HG03469 (cell line): ENCODE data around the gene NUB1.

Experiments used
- ATAC-seq: cut with Tn5 transposase; IDR thresholded peaks from one replicate; pipeline ENCODE4 v1.9.1; 2021; ENCODE audit warnings: mild to moderate bottlenecking, moderate library complexity, moderate number of reproducible peaks; ENCODE audit not compliant: unreplicated experiment

The NUB1 gene

GRCh38 chr7:151416112-151416940, 74.7 kb downstream of the NUB1 start:
- no peak for ATAC-seq

- no peak for ATAC-seq
These were observed 75.3 kb downstream of the NUB1 start for GRCh38 chr7:151416941-151417315.

- no peak for ATAC-seq
These were observed 78.5 kb downstream of the NUB1 start for GRCh38 chr7:151420144-151420543.

GRCh38 chr7:151422212-151422611, 80.6 kb downstream of the NUB1 start:
- ATAC-seq, result no peak

GRCh38 chr7:151423226-151423625, 81.6 kb downstream of the NUB1 start:
- ATAC-seq, result no peak

GRCh38 chr7:151423936-151424335, 82.3 kb downstream of the NUB1 start:
- no peak for ATAC-seq

- ATAC-seq, result no peak
These were observed 83.2 kb downstream of the NUB1 start for GRCh38 chr7:151424799-151425198.

GRCh38 chr7:151425670-151426440, 84.2 kb downstream of the NUB1 start:
- no peak for ATAC-seq

- no peak for ATAC-seq
These were observed 84.9 kb downstream of the NUB1 start for GRCh38 chr7:151426441-151426903.

GRCh38 chr7:151426904-151427704, 85.5 kb downstream of the NUB1 start:
- no peak for ATAC-seq

GRCh38 chr7:151427705-151428377, 86.2 kb downstream of the NUB1 start:
- ATAC-seq, result no peak
